GM18858 (cell line): ENCODE measurements around the gene DDX51.

Source experiments
- ATAC-seq: cut with Tn5 transposase; IDR thresholded peaks from one replicate; pipeline ENCODE4 v1.9.1; 2021; ENCODE audit not compliant: unreplicated experiment

Gene DDX51

GRCh38 chr12:132179431-132180362, 35.6 kb upstream of the DDX51 start:
- no peak for ATAC-seq

DNA sequence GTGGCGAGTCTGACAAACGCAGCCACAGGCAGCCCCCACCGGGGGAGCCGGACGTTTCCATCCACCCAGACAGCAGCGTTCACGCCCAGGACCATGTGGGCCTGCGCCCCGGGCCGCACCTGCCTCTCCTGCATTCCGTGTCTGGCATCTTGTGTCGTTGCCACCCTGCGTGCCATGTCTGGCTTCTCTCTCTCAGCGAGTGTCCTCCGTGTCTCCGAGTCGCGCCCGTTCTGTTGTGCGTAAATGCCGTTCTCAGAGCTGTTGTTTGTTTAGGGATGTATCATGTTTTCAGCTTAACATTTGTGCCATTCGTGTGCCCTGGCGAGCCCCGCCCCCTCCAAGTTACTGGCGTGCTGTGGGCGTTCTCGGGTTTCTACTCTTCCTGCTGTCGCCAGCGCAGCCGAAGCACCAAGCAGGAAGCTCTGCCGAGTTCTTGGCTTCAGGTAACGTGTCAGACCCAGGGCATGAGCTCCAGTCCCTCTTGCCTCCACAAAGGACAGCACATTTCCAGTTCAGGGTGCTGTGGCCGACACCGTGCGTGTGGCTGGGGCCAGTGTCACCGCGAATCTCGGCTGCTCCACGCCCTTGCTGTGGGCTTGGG, 34.8 kb upstream of the DDX51 start:
- no peak for ATAC-seq

DNA sequence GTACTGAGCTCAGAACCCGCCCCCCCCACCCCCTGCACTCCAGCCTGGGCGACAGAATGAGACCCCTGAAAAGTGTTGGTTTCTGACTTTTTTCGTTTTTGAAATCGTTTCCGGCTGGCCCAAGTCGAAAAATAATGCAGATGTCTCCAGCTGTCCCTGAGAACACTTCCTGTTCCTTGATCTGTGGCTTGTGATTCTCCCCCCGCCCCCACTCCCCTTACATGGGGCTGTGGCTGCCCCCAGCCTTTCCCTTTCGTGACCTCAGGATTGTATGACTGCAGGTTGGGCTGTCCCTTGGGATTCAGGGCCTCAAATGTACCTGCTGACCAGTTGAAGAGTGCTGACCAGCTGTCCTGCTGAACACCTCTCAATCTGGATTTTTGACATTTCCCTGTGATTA, 34.2 kb upstream of the DDX51 start:
- no peak for ATAC-seq

DNA sequence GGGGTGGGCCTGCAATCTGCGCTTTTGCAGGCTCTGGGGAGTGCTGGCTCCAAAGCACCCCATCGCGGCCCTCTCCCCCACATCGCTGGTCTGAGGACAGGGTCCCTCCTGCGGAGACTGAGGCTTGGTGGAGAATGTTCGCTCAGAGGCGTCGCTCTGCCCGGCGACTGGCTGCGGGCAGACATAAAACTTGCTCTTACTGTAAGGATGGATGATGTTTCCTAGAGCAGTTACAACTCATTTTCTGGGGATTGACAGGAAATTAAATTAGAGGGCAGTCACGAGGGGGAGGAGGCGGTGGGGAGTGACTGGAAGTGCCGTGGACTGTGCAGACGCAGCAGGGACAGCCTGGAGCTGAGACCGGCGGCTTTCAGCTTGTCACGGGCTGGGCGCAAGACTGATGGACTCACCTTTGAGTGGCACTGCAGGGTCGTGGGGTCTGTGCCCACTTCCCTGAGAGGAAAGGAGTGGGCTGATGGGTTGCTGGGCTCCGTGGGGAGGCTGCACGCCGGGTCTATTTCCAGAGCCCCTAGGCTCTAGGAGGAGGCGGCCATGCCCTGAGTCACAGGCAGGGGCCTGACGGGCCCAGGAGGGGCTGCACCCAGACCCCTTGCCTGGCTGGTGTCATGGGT, 32.9 kb upstream of the DDX51 start:
- ATAC-seq: no peak

- no peak for ATAC-seq
Measured at GRCh38 chr12:132176385-132176919, 32.3 kb upstream of the DDX51 start.

- ATAC-seq: no peak
Measured at GRCh38 chr12:132175496-132176384, 31.6 kb upstream of the DDX51 start.

- ATAC-seq: no peak
Measured at GRCh38 chr12:132174839-132175490, 30.8 kb upstream of the DDX51 start.

DNA sequence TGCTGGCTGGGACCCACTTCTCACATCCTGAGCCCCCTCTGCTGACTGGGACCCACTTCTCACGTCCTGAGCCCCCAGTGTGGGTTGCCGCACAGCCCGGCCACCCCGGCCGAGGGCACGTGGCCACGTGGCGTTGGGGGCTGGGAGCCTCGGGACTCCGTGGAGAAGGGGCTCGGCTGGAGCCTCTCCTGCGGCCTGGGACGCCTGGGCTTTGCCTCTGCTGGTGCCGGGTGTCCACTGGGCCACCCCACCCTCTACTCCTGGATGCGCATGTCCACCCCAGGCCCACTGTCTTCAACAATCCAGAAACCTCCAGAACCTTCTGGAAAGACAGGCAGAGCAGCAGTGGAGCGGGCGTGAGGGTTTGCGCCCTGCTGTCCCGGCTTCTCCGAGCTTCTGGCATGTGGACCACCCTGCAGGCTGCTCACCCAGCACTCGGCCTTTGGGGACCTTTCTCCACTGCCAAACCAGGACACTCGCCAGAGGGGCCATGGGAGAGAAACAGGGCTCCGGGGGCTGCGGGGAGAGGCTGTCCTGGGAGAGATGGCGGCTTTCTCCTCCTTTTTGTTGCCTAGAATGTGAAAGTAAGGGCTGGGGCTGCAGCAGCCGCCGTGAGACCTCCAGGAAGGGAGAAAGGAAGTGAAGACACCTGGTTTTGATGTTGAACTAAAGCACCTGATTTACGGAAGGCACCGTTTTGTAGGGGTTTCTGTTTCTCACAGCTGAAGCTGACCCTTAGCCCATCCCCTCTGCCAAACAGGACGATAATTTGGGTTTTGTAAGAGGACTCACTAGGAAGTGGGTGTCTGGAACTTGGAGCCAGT, 30.1 kb upstream of the DDX51 start:
- ATAC-seq: no peak

GRCh38 chr12:132173135-132174014, 29.3 kb upstream of the DDX51 start:
- ATAC-seq: no peak

GRCh38 chr12:132172619-132173018, 28.5 kb upstream of the DDX51 start:
- ATAC-seq: no peak

DNA sequence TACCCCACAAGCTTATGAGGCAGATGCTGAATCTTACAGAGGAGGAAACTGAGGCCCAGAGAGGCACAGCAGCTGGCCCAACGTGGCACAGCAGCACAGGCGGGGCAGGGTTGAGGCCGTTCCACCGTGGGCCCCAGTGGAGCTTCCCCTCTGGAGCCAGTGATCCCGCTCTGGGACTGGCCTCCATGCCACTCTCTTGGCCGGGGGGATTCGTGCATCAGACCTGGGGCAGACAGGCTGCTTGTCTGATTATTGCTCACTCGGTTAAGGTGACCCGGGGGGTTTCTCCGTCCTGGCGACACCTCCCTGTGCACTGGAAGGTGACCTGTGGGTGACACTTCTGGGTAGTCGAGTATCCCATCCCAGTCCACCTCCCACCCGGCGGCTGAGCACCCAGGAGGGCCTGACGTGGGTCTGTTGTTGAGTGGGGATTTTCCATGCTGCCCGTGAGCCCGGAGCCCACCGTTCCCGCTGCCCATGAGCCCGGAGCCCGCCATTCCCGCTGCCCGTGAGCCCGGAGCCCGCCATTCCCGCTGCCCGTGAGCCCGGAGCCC, 27.9 kb upstream of the DDX51 start:
- no peak for ATAC-seq

- ATAC-seq: no peak
Measured at GRCh38 chr12:132171293-132171967, 27.3 kb upstream of the DDX51 start.

GRCh38 chr12:132170637-132171292, 26.6 kb upstream of the DDX51 start:
- ATAC-seq: no peak

GRCh38 chr12:132170094-132170636, 26.0 kb upstream of the DDX51 start:
- ATAC-seq: no peak

DNA sequence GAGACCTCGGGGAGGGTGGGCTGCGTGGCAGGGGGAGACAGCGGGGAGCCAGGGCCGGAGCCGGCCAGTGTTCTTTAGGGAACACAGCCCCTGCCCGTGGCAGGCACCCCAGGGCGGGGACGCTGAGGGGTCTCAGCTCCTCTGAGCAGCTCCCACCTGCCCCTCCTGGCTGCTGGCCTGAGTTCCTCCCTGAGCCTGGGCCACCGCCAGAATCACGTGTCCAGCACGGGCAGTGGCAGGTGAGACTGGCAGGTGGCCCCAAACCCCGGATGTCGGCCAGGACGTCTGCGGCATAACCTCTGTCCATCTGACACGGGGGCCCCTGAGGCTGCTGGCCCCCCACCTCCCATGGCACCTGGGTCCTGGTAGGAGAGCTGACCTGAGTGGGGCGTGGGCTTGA, 25.3 kb upstream of the DDX51 start:
- ATAC-seq: no peak

DNA sequence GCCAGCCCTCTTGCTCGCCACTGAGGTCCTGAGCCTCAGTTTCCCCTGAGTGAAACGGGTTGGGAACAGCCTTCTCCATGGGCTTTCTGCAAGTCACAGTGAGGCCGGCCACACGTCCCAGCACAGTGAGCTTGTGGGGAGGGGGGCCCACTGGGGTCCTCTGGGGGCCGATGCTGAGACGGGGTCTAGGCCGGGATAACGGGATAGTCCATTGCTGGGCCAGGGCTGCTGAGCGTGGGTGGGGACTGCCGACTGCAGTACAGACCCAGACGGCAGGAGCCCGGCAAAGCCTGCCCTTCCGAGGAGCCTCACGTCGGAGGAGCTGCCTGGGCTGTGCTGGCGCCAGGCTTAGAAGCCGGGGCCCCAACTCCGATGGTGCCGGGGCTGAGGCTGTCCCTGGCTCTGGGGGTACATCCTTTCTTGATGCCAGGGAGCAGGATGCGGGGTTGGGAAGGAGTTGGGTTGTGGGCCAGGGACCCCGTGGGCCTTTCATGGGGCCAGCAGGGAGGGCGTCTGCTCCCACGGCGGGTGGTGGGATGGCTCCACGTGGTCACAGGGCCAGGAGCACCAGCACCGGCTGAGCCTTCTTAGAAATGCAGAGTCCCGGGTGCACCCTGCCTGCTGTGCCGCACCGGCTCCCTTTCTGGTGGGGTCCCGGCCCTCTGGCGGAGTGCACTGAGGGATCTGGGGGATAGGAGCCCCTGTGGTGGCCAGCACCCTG, 24.4 kb upstream of the DDX51 start:
- ATAC-seq: no peak
